Inflammatory macrophage treated with lipopolysaccharide for 1 hour (primary cell): ENCODE results near the gene TIMELESS.
"Not testable (repeated sequence)": the region's sequence is repeated elsewhere in the genome, so short reads cannot be mapped to it uniquely, and the experiment has no call there.

Experiments
- DNase-seq, 2 donors: peaks; one replicate each; pipeline ENCODE4 v3.0.0-alpha.2; 2020 to 2022

Gene TIMELESS, protein sequence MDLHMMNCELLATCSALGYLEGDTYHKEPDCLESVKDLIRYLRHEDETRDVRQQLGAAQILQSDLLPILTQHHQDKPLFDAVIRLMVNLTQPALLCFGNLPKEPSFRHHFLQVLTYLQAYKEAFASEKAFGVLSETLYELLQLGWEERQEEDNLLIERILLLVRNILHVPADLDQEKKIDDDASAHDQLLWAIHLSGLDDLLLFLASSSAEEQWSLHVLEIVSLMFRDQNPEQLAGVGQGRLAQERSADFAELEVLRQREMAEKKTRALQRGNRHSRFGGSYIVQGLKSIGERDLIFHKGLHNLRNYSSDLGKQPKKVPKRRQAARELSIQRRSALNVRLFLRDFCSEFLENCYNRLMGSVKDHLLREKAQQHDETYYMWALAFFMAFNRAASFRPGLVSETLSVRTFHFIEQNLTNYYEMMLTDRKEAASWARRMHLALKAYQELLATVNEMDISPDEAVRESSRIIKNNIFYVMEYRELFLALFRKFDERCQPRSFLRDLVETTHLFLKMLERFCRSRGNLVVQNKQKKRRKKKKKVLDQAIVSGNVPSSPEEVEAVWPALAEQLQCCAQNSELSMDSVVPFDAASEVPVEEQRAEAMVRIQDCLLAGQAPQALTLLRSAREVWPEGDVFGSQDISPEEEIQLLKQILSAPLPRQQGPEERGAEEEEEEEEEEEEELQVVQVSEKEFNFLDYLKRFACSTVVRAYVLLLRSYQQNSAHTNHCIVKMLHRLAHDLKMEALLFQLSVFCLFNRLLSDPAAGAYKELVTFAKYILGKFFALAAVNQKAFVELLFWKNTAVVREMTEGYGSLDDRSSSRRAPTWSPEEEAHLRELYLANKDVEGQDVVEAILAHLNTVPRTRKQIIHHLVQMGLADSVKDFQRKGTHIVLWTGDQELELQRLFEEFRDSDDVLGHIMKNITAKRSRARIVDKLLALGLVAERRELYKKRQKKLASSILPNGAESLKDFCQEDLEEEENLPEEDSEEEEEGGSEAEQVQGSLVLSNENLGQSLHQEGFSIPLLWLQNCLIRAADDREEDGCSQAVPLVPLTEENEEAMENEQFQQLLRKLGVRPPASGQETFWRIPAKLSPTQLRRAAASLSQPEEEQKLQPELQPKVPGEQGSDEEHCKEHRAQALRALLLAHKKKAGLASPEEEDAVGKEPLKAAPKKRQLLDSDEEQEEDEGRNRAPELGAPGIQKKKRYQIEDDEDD

GRCh38 chr12:56448860-56449621 is at the start of gene TIMELESS:
TSS of gene TIMELESS (minus strand) at chr12:56449426. CDS start at chr12:56434170, 15,256 bp downstream.
- DNase-seq = peak; percentile 88 to 91

DNA sequence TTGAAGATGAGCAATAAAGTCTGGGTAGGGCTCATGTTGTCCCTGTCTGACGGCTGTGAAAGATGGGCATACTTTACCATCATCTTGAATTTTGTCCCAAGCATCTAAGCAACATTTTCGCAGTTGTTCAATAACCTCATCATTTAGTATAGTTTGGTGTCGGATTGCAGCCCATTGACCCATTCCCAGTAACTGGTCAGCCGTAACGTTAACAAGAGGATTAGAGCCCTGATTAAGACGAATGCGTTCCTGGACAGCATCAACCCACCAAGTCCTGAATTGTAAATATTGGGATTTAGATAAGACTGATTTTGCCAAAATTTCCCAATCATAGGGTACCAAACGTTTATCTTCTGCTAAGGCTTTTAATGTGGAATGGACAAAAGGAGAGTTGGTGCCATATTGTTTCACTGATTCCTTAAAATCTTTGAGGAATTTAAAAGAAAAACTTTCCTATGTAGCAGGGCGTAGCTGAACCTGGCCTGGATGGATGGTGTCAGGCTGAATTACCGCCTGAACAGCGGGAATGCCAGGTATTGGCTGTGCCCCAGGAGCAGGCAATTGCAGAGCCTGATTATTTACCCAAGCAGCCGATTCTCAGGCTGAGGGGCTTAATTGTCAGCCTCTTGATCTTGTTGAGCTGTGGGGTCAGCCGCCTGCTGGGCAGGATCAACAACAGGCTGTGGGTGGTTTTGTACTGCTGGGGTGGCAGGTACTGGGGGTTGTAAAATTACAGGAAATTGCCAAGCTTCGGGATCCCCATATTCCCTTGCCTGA is 49.1 kb upstream of the TIMELESS start:
- not testable (repeated sequence) for DNase-seq

DNA sequence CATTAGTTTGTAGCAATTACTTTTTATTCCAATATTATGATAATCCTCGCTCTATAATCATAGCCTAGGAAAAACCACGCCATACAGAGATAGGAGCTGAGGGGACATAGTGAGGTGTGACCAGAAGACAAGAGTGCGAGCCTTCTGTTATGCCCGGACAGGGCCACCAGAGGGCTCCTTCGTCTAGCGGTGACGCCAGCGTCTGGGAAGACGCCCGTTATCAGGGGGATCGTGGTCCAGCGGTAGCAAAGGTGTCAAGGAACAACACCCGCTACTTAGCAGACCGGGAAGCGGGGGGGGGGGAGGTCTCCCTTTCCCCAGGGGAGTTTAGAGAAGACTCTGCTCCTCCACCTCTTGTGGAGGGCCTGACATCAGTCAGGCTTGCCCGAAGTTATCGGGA is 47.5 kb upstream of the TIMELESS start:
- peak in 1 of 2 donors; percentile 29 for DNase-seq

- DNase-seq = not testable (repeated sequence)
Measured at GRCh38 chr12:56494481-56494880, 45.3 kb upstream of the TIMELESS start.

DNA sequence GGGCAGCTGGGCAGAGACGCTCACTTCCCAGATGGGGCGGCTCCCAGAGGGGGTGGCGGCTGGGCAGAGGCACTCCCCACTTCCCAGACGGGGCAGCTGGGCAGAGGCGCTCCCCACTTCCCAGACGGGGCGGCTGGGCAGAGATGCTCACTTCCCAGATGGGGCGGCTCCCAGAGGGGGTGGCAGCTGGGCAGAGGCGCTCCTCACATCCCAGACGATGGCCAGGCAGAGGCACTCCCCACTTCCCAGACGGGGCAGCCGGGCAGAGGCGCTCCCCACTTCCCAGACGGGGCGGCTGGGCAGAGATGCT is 44.8 kb upstream of the TIMELESS start:
- not testable (repeated sequence) for DNase-seq

DNA sequence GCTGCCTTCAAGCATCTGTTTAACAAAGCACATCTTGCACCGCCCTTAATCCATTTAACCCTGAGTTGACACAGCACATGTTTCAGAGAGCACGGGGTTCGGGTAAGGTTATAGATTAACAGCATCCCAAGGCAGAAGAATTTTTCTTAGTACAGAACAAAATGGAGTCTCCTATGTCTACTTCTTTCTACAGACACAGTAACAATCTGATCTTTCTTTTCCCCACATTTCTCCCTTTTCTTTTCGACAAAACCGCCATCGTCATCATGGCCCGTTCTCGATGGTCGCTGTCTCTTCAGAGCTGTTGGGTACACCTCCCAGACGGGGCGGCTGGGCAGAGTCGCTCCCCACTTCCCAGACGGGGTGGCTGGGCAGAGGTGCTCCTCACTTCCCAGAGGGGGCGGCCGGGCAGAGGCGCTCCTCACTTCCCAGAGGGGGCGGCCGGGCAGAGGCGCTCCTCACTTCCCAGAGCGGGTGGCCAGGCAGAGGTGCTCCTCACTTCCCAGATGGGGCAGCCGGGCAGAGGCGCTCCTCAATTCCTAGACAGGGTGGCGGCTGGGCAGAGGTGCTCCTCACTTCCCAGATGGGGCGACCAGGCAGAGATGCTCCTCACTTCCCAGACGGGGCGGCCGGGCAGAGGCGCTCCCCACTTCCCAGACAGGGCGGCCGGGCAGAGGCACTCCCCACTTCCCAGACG is 44.3 kb upstream of the TIMELESS start:
- not testable (repeated sequence) for DNase-seq

DNA sequence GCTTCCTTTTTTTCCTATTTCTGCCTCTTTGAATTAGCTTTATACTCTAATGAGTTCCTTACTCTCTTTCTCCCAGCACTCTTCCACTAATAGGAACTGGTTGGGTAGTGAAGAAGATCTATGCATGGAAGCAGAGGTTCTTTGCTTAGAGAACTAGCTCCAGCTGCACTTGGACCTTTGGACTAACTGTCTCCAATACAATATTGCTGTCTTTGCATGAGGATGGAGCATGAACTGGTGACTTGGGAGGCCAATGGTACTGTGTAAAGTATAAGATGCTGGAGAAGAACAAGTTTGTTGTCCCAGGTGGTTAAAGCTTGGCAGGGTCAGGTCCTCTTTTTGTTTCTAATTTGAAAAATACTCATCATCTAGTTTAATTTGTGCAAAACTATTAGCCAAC is 41.1 kb upstream of the TIMELESS start:
- DNase-seq = no peak

DNA sequence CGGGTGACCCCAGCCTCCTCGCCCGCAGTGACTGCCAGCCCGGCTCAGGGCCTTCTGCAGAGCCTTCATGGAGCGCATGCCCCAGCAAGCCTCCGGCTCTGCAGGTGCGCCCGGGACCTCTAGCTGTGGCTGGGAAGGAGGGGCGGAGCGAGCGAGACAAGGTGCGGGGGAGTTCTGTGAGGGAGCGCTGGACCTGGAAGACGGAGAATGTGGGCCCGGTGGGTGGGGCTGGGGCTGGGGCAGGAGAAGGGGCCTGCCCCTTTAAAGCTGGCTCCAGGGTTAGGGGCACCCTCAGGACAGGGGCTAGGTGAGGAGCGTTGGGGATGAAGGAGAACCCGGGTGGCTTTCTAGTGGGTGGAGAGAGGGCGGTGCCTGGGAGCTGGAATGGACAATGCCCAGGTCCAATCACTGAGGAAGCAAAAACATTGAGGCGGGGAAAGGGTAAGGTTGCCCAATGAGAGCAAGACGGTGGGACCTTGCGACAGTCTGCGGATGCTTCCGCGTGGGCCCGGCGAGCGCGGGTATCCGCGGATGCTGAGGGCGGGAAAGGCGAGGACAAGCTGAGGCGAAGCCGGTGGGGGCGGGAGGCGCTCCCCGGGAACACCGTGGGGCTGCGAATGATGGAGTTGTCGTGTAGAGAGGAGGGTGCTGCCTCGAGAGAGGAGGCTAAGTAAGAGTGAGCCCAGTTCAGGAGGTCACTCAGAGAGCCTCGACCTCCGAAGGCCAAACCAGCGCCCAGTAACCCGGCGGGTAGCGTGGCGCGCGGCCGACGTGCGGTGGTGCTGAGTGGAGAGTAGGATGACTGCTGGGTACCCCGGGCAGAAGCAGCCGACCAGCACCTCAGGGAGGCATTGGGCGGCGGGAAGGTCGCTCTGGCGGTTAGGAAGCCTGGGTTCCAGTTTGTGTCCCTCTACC is 39.1 kb upstream of the TIMELESS start, which contains the start of gene GLS2:
Gene GLS2, minus strand, starts transcription at position 121 of the 915 bp plus-strand sequence. Its CDS starts 43 bp downstream, at position 78.
- DNase-seq = peak; percentile 46 to 71

GRCh38 chr12:56487448-56488040 is 38.3 kb upstream of the TIMELESS start:
- no peak for DNase-seq

DNA sequence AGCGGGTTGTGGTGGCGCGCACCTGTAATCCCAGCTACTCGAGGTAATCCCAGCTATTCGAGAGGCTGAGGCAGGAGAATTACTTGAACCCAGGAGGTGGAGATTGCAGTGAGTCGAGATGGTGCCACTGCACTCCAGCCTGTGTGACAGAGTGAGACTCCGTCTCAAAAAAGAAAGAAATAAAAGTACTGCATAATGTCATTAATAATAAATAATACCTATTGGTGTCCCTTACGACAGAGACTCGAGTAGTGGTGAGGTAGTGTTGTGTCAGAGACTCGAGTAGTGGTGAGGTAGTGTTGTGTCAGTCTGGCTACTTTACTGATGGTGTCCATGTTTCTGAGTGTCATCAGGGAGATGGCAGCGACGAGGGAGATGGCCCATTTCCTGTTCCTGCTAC is 37.5 kb upstream of the TIMELESS start:
- no peak for DNase-seq

DNA sequence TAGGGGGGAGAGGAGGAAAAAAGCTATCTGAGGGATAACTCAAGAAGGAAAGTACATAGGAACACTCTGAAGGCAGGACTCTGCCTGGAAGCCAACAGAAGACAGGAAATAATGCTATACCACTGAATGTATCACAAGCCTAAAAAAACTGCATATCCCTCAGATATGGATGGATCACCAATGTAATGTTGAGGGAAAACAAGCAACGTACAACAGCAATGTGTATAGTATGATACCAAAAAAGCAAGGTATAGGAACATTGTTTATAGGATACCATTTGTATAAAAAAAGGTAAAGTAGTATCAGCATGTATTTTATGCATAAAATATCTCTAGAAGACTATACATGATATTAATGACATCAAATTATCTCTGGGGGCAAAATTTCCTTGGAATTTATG is 35.3 kb upstream of the TIMELESS start:
- no peak for DNase-seq

DNA sequence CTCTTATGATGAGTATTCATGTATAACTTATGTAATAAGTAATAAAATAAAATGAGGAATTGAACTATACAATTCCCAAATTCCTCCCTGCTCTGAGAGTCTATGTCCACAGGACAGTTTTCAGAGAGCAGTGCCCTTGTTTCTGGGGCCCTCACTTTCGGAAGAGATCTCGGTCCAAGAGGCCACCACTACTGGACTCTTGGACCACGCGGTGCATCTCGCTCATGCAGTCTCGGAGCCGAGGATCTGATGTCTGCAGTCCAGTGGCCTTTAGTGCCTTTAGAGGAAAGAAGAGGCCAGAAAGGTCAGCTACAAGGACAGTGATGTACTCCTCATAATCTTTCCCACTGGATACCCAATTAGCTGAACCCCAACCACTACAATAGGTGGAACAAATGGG is 30.4 kb upstream of the TIMELESS start:
- no peak for DNase-seq

- DNase-seq = no peak
Measured at GRCh38 chr12:56477521-56478225, 28.4 kb upstream of the TIMELESS start.

DNA sequence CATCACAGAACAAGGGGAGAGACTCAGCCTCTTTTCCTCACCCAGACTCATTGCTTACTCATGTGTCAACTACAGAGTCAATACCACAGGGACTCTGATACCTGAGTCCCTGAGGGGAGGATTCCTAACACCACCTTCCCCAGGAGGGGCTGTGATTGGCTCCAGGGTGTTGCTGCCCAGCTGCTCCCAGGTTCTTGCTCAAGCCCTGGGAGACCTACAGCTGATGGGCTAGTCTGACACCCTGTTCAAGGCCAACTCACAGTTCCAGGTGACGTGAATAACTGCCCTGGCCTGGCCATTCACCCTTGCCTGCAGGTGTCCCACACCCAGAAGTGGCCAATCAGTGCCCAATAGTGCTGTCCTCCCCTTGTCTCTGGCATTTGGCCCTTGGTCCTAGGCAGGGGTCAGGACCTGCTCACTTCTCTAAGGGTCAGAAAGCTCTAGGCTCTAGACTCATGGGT is 27.8 kb upstream of the TIMELESS start:
- DNase-seq = no peak

DNA sequence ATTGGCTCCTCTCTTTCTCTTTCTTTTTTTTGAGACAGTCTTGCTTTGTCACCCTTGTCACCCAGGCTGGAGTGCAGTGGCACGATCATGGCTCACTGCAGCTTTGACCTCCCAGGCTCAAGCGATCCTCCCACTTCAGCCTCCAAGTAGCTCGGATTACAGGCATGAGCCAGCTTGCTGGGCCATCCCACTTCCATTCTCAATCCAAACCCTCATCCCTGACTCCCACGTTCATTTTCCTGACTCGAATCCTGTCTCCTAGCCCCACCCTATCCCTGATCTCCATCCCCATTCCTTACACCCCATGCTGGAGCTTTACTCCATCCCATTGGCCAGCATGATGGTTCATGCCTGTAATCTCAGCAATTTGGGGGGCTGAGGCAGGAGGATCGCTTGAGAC is 26.9 kb upstream of the TIMELESS start:
- no peak for DNase-seq

GRCh38 chr12:56474389-56474788 is 25.2 kb upstream of the TIMELESS start:
- DNase-seq = no peak

DNA sequence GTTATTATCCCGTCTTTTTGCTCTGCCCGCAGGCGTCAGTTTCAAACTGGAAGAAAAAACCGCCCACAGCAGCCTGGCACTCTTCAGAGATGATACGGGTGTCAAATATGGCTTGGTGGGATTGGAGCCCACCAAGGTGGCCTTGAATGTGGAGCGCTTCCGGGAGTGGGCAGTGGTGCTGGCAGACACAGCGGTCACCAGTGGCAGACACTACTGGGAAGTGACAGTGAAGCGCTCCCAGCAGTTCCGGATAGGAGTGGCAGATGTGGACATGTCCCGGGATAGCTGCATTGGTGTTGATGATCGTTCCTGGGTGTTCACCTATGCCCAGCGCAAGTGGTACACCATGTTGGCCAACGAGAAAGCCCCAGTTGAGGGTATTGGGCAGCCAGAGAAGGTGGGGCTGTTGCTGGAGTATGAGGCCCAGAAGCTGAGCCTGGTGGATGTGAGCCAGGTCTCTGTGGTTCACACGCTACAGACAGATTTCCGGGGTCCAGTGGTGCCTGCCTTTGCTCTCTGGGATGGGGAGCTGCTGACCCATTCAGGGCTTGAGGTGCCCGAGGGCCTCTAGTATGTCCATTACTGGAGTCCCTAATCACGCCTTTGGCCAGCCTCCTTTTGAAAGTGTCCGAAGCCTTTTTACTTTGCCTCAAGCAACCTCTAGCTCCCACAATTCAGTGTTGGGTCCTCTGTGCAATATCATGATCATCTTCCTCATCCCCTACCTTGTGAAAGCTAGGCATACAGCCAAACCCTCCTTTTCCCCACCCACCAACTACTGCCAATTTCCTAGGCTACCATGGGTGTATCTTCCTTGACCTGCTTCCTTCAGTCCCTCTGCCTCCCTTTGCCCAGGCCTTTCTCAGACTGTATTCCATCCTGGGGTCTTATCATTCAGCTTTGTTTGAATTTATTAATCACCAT is 20.0 kb upstream of the TIMELESS start:
- DNase-seq = peak in 1 of 2 donors; percentile 9
